D341Med (cell line): ENCODE data around the gene ATG16L2.
A peak's percentile ranks its signal among the peaks of the same experiment; 100 is the strongest.
"Not testable (repeated sequence)": the region's sequence is repeated elsewhere in the genome, so short reads cannot be mapped to it uniquely, and the experiment has no call there.

ENCODE experiments used
- DNase-seq: peaks from one replicate; pipeline ENCODE4 v3.0.0; 2012; ENCODE audit warnings: low spot score

Gene ATG16L2

DNA sequence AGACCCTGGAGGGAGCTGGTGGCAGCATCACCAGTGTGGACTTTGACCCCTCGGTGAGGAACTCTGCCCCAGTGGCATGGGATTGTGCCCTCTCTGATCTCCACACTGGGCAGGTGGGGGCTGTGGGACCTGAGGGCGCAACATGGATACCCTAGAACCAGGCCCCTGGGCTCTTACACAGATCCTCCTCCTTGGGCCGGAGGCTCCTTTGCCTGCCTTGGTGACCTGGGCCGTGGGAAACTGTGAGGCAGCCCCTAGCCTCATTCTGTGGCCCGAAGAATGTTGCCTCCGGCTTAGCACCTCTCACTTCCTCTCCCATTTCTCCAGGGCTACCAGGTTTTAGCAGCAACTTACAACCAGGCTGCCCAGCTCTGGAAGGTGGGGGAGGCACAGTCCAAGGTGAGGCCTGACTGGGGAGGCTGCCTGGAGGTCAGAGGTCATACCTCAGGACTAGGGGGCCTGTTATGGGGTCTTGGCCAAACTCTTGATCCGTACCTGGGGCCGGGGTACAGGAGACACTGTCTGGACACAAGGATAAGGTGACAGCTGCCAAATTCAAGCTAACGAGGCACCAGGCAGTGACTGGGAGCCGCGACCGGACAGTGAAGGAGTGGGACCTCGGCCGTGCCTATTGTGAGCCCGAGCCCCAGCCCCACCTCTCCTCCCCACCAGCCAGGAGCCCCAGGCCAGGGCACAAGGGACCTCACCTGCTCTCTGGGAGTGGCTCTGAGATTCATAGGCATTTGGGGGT lies 12.2 kb downstream of the ATG16L2 start:
- no peak for DNase-seq

DNA sequence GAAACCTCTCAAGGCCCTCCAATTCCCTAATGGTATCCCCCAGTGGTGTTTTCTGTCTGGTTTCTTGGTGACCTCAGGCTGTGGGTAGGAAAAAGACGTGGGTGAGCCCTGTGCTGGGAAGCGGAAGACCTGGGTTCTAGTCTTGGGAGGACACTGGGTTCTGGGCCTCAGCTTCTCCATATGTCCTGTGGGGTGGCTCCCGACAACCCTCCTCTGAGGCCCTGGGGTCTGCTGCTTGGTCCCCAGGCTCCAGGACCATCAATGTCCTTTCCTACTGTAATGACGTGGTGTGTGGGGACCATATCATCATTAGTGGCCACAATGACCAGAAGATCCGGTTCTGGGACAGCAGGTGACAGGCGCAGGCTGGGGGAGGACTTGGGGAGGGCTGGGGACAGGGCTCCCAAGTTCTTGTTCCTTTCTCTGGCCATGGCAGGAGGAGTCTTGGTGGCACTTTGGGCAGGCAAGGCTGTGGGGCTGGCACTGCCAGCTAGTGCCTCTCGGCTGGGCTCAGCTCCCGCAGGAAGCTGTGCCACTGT lies 12.8 kb downstream of the ATG16L2 start:
- DNase-seq = no peak

DNA sequence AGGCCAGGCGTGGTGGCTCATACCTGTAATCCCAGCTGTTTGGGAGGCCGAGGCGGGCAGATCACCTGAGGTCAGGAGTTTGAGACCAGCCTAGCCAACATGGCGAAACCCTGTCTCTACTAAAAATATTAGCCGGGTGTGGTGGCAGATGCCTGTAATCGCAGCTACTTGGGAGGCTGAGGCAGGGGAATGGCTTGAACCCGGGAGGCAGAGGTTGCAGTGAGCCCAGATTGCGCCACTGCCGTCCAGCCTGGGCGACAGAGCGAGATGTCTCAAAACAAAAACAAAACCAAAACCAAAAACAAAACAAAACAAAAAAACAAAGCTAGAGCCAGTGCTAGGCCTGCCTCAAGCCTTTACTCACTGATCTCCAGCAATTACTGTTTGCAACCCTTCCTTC lies 13.4 kb downstream of the ATG16L2 start:
- not testable (repeated sequence) for DNase-seq

DNA sequence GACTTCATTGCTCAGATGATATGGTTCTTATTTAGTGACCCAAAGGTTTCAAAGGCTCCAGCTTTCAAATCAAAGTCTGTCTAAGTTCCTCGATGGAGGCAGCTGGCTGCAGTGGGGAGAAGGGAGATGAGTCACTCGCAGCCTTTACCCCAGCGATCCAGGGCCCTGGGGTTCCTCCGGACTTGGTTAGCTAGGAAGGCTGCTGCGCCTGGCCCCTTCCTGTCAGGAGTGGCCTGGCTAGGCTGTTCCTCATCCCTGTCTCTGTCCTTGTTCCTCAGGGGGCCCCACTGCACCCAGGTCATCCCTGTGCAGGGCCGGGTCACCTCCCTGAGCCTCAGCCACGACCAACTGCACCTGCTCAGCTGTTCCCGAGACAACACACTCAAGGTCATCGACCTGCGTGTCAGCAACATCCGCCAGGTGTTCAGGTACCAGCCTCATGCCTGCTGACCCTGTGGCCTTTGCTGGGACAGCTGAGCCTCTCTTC lies 13.9 kb downstream of the ATG16L2 start:
- DNase-seq = no peak

DNA sequence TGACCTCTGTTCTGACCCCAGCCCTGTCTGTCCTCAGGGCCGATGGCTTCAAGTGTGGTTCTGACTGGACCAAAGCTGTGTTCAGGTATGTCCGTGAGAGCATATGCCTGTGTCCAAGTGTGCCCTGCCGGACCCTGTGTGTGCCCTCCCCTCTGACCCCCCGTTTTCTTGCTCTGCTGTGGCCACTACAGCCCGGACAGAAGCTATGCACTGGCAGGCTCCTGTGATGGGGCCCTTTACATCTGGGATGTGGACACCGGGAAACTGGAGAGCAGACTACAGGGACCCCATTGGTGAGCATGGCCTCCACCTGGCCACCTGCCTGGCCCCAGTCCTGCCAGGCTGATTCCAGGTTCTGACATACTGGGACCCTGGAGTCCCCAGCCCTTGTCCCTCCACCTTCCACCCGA lies 14.5 kb downstream of the ATG16L2 start:
- DNase-seq = no peak

DNA sequence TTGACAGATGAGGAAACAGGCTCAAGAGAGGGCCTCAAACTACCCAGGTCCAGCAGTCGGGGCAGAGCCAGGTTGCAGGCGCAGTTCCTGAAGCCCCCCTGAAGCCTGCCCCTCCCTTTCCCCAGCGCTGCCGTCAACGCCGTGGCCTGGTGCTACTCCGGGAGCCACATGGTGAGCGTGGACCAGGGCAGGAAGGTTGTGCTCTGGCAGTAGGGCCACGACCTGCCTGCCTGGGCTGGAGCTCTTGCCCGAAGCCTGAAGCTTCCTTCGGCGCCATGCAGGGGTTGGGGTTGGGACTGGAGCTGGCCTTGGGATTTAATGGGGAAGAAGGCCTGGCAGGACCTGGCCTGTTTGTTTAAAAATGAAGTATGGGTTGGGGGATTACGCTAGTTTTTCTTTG lies 15.0 kb downstream of the ATG16L2 start:
- no peak for DNase-seq

DNA sequence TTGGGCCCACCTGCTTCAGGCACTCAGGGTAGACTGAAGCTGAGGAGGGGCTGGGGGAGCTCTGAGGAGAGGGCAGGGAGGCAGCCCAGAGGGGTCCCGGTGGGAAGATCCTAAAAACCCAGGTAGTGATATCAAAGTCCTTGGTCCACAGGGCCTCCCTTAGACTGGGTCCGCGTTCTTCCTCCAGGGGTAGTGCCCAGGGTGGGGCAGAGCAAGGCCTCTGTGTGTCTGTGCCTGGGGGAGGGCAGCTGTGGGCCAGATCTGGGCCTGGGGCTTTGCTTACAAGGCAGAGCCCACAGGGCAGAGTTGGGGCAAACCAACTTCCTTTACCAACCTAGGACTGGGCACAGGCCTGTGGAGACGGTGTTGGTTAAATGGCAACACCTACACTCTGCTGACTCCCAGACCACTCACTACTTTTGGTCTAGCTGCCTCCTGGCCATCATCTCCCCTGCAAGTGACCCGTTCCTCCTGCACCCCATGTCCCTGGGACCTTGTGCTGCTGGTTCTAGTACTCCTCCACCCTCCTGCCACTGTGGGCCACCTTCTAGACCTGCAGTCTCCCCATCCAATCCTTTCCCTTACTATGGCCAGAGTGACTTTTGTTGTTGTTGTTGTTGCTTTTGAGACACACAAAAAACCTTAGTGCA lies 15.8 kb downstream of the ATG16L2 start:
- DNase-seq = no peak

DNA sequence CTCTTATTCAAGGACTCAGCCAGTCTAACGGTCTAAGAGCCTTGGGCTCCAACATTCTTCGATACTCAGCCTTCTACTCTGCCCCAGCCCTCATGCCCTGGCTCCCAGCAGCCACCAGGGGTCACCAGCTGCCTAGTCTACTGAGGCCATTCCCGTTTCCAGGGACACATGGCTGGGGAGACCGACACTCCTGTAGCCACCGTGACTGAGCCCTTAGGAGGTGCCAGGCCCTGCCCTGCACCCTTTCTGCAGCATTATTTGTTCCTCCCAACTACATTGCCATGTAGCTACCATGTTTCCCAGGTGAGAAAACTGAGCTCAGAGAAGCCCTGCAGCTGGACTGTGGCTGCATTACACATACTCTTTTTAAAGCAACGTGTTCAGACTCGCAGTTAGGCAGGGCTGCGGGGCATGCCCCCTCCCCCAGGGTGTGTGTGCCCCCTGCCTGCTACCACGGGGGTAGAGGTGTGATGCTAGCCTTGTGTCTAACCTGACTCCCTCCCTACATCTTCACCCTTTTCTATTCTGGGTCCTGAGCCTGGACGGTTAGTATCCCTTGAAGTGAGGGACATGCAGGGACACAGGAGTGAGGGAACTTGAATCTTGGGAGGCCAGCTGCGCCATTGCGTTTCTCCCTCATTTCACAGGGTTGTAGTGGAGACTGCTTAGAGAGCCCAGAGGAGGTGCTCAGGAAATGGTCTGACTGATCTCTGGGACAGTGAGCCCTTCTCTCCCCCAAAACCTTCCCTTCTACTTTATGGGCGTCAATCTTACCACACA lies 17.5 kb downstream of the ATG16L2 start:
- DNase-seq = peak; percentile 85

DNA sequence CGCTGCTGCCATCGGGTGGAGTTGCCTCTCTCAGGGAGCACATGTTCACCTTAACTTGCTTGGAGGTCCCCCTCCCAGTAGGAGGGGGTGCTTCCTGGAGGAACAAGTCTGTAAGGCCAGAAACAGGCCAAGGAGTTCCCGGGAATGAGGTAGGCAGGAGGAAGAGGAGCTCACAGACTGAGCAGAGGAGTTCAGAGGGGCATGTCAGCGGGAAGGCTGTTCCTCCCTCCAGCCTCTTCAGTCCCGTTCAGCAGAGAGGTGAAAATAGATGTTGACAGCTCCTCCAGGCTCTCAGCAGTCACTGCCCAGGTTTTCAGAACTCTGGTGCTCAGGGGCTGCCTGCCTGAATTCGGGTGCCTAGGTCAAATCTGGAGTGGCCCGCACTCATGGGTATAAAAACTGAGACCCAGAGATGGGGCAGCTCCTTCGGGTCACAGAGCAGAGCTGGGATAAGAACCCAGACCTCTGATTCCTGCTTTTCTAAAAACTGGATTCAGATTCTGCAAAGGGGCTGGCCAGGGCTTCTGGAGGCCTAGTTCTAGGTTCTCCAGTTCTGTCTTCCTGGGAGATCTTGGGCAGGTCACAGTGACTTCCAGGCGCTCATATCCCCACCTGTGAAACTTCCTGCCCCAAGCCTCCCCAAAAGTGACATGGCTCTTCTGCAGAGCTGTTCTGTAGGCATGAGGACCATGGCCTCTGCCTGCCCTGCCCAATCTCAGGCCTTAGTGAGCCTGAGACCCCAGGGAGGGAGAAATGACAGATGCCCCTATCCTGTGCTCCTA lies 18.3 kb downstream of the ATG16L2 start:
- no peak for DNase-seq

DNA sequence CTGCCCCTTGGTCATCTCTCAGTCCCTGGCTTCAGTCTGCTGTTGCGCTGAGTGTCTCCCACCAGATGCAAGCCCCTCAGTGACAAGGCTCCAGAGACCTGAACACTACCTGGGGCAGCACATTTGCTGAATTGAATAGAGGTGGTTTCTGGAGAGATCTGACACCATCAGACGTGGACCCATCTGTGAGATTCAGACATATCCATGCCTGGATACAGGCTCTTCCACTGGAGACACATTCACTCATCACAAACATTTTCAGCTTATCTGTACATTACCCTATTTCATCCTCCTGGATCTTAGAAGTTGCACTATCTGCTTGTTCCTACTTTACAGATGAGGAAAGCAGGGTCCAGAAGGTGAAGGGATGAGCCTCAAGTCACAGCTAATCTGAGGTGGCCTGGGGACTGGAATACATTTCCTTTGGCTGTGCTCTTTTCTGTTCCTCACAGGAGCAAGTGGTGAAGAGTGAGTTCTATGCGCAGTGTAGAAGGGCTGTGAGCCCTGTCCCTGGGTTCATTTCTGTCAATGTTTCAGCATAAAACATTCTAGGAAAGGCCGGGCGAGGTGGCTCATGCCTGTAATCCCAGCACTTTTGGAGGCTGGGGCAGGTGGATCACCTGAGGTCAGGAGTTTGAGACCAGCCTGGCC lies 19.0 kb downstream of the ATG16L2 start:
- no peak for DNase-seq

DNA sequence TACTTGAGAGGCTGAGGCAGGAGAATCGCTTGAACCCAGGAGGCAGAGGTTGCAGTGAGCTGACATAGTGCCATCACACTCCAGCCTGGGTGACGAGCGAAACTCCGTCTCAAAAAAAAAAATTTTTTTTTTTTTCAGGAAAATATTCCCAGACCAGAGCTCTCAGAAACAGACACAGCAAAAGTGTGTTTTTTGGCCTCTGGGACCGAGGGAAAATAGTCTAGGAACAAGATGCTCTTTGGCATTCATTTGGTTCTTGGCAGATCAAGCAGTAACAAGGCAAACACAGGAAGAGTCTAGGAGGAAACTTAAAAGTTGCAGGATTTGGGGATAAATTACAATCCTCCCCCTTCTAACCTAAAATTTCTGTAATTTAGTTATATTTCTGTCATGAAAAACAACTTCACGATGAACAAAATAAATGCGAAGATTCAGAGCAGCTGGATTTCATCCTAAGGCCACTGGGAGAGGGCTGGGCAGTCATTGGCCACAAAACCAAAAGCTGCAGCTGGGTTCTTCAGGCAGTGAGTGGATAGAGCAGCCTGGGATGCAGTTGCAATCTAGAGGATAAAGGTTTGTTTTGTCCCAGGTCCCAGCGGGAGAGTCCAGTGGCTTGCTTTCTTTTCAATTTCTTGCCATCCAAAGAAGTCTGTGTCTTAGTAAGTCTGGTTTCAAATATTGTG lies 19.7 kb downstream of the ATG16L2 start:
- no peak for DNase-seq

DNA sequence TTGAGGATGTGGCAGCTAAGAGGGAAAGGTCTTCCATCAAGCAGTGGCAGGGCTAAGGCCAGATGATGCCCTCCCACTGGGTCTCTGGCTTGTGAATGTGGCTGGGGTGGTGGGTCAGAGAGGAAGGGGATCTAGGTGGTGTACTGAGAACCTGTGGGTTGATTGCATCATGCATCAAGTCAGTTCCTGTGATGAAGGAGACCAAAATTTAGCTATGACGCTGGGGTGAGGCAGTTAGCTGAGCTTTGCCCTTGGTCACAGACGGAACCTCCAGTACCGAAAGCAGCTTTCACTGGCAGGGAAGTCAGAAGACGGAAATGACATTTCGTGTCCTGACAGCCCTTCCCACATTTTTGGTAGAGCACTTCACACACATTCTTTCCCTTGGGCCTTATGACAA lies 20.7 kb downstream of the ATG16L2 start:
- DNase-seq = no peak

DNA sequence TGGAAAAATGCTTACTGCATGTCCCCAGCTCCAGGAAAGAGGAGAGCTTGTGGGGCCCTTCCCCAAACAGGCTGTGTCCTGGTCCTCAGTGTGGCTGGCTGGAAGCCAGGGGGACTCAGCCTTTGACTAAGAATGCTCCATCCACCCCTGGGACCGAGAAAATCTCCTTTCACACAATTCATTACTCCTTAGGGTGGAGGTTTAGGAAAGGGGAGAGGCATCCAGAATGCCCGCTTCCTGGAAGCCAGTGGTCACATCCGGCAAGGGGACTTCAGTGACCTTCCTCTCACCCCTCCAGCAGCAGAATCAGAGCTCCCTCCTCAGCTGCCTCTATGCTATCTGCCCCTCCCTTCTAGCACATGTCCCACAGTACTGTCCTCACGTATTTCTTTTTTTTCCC lies 21.9 kb downstream of the ATG16L2 start:
- peak; percentile 67 for DNase-seq

DNA sequence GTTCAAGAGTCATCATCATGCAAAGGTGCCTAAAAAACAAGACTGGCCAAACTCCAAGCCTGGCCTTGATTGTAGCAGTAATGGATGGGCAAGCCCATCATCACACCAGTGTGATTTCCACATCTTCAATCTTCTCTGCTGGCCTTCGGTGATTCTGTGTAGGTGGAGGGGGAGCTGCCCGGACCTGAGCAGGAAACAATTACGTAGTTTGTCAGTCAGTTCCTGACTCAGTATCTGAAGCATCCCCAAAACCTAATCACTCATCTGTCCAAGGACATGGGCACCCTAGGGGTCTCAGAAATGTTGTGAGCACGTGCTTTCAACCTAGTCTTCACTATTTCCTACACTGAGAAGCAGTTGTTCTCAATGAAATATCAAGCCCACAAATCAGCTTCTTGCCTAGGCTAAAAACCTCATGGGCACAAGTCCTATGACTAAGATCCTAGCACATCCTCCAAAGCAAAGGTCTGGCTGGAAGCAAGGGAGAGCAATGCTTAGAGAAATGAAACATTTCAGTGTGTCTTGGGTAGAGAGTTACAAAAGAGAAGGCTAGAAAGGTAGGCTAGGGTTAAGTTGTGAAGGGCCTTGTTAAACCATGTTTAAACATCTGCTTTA lies 24.6 kb downstream of the ATG16L2 start:
- no peak for DNase-seq

DNA sequence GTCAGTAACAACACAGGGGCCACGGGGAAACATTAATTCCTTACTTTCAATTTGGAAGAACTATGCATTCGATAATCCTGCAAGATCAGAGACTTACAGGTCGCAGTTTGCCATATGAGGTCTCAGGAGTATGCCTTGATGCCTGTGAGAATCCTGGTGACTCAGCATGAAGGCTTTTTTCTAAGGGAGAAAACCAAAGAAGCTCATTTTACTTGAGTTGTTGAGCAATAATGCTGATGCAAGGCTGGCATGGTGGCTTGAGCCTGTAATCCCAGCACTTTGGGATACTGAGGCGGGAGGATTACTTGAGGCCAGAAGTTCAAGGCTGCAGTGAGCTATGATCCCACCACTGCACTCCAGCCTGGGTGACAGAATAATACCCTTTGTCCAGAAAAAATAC lies 26.6 kb downstream of the ATG16L2 start:
- no peak for DNase-seq

DNA sequence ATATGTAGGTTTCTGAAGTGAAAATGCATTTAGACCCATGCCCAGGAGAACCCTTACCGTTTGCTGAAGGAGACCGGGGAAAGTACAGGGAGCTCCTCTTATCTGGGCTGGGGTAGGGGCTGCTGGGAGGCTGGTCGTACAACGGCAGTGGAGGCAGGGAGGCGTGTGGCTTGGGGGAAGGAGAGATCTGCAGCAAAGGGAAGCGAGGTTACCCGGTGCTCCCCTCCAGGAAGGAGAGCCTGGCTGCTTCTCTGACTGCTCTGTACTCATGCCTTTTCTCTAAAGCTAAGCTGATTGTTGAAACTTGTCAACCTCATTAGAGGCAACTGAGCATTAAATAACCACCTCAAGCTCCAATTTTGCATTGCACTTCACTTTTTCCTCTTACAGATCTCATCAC lies 27.2 kb downstream of the ATG16L2 start:
- DNase-seq = no peak

DNA sequence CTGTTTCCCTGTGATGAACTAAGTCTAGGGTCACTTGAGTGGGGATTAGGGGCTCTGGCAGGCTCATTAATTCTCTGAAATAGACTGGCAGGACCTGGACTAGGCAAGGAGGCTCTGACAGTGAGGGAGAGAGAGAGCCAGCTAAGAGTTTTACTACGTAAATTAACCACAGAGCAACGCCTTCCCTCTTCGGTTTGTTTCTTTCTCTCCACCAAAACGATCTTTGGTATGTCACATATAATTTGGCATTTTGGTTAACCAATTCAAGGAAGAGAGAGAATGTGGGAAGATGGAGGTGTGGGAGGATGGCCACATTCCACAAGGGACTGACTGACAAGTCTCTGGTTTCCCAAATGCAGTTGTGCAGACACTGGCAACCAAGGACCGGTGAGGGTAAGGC lies 27.9 kb downstream of the ATG16L2 start:
- no peak for DNase-seq

DNA sequence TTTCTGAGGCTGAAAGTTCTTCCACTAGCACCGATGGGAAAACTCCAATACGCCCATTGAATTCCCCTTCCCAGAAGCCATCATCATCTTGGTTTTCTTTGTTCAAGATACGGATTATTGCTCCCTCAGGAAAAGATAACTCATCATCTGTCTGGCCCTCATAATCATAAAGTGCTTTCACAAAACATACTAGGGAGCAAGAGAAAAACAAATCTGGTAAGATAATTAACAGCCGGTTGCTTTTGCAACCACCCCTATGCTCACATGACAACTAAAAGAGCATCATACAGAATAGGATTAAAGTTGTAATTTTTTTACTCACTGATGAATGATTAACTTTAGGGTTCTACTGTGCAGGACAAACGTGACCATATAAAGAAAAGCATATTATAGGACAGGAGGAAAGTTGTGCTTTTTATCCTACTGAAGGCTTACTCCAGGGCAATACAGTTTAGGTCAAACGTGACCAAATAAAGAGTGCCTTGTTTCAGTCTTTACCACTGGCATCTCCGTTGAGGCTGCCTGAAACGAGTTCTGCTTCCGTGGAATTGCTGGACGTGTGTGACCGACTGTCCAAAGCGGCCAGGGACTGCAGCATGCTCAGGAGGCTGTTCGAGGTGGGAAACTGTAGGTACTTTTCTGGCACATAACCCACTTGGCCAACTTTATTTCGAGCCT lies 28.6 kb downstream of the ATG16L2 start:
- no peak for DNase-seq

DNA sequence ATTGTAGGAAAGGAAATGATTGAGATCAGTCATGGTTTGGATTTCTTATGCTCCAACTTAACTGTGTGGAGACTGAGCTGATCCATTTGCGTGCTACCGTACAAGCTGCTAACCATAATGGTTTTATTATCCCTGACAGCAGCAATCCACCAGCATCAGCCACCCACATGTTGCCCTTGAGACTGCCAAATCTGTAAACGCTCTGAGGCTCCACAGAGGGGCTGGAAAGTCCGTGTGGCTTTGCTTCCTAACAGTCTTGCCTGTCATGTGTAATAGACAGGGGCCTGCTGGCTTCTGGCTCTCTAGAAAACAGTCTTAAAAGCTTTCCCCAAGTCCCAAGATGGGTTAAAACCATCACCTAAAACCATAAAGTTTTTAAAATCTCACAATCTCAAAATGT lies 30.1 kb downstream of the ATG16L2 start:
- no peak for DNase-seq
